Osteoblast (primary cell): ENCODE results near the gene IL17B. TPM values are rescaled to one million over a fixed set of nuclear protein-coding genes. Genes with fewer than 3 reads are reported as not detected.
A peak's percentile ranks its signal among the peaks of the same experiment; 100 is the strongest.

Experiments used
- DNase-seq: peaks from one replicate; pipeline ENCODE4 v3.0.0; 2011; ENCODE audit warnings: low spot score, mixed read lengths; ENCODE audit not compliant: insufficient read length; ENCODE audit errors: missing footprints
- H2AFZ ChIP-seq: 2 replicates; pipeline ENCODE4 v1.6.0; 2011; ENCODE audit warnings: mild to moderate bottlenecking, low read length
- H3K27ac ChIP-seq: 2 replicates; pipeline ENCODE4 v1.5.1; 2011; ENCODE audit warnings: mild to moderate bottlenecking, low read depth, low read length, moderate library complexity
- H3K27me3 ChIP-seq: 2 replicates; pipeline ENCODE4 v1.6.0; 2012; ENCODE audit warnings: mild to moderate bottlenecking, control low read depth, inconsistent platforms, low read length, moderate library complexity; ENCODE audit not compliant: insufficient read depth
- H3K36me3 ChIP-seq: 2 replicates; pipeline ENCODE4 v1.5.1; 2011; ENCODE audit warnings: mild to moderate bottlenecking, low read length, control low read depth, moderate library complexity; ENCODE audit not compliant: insufficient read depth
- H3K4me1 ChIP-seq: 2 replicates; pipeline ENCODE4 v1.5.1; 2011; ENCODE audit warnings: mild to moderate bottlenecking, low read length, control low read depth, moderate library complexity; ENCODE audit not compliant: insufficient read depth
- H3K4me2 ChIP-seq: 2 replicates; pipeline ENCODE4 v1.6.0; 2011; ENCODE audit warnings: mild to moderate bottlenecking, low read length; ENCODE audit not compliant: insufficient read depth
- H3K4me3 ChIP-seq: fragments of 200-600 bp; sonication (generic); 3 replicates; pipeline ENCODE4 v1.5.1; 2012; ENCODE audit warnings: mild to moderate bottlenecking, low read length, inconsistent platforms; ENCODE audit not compliant: insufficient read depth
- H3K79me2 ChIP-seq: 2 replicates; pipeline ENCODE4 v1.6.0; 2012; ENCODE audit warnings: mild to moderate bottlenecking, low read length, control low read depth, inconsistent platforms; ENCODE audit not compliant: insufficient read depth
- H3K9me3 ChIP-seq: 2 replicates; pipeline ENCODE4 v1.5.1; 2011; ENCODE audit warnings: low read depth, low read length, control low read depth
- H4K20me1 ChIP-seq: 2 replicates; pipeline ENCODE4 v1.6.0; 2012; ENCODE audit warnings: mild to moderate bottlenecking, low read length, control low read depth; ENCODE audit not compliant: insufficient read depth
- CTCF ChIP-seq: IDR thresholded peaks from 2 replicates; pipeline ENCODE4 v1.5.1; 2011; ENCODE audit warnings: mild to moderate bottlenecking, low read depth, low read length, moderate library complexity; ENCODE audit errors: extremely low read depth
- total RNA-seq: library from RNA; depleted of rRNA; stranded (reverse); fragments of >200 nt; gene quantifications from 2 replicates; pipeline ENCODE4 v1.2.3, GENCODE V29; 2012

IL17B gene
- total RNA-seq, 1 donor, result not detected

- DNase-seq, result peak; percentile 91
- Histone ChIP-seq H3K27ac (peak overlapping the region; percentile 99), H2AFZ (peak overlapping the region; percentile 26), H3K36me3 (peaks cover 10% of the 10 kb centered on the region), H3K4me2 (peak overlapping the region; percentile 87), H3K79me2 (peaks cover 29% of the 10 kb centered on the region), H4K20me1 (peaks cover 20% of the 10 kb centered on the region), H3K4me3 (peak overlapping the region; percentile 27), H3K9me3 (no peaks in the 10 kb centered on the region), H3K4me1 (peaks cover 45% of the 10 kb centered on the region), H3K27me3 (no peaks in the 10 kb centered on the region)
- no peak for TF ChIP-seq CTCF
These were observed 25.0 kb upstream of the IL17B start for GRCh38 chr5:149403923-149404745.

DNA sequence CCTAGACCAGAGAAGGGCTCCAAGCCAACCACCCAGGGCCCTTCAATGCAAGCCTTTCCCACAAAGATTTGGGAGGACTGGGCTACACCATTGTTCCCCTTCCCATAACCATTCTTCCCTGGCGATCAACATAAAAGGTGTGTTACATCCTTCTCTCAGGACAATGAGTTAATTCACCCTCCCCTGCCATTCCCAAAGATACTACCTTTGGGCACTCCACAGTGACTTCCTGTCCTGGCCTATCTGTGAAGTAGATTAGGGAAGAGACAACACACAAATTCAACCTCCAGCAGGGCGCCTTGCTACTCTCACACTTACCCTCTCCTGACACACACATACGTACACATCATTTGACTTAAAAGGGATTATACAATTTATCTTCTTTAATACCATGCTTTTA, 23.2 kb upstream of the IL17B start:
- DNase-seq, result no peak
- no peak overlapping the region for H2AFZ ChIP-seq
- H3K4me2 ChIP-seq, result no peak overlapping the region
- peaks cover 46% of the 10 kb centered on the region for H3K4me1 ChIP-seq
- TF ChIP-seq CTCF, result no peak
- H3K36me3 ChIP-seq, result no peaks in the 10 kb centered on the region
- H3K27ac ChIP-seq, result no peak overlapping the region
- no peak overlapping the region for H3K4me3 ChIP-seq
- no peaks in the 10 kb centered on the region for H3K27me3 ChIP-seq
- peaks cover 11% of the 10 kb centered on the region for H3K79me2 ChIP-seq
- no peaks in the 10 kb centered on the region for H3K9me3 ChIP-seq
- H4K20me1 ChIP-seq, result peaks cover 3% of the 10 kb centered on the region

- no peak for TF ChIP-seq CTCF
- H3K27ac ChIP-seq, result no peak overlapping the region
- H3K4me1 ChIP-seq, result peaks cover 48% of the 10 kb centered on the region
- H3K36me3 ChIP-seq, result no peaks in the 10 kb centered on the region
- H2AFZ ChIP-seq, result no peak overlapping the region
- no peak for DNase-seq
- no peaks in the 10 kb centered on the region for H3K9me3 ChIP-seq
- H3K79me2 ChIP-seq, result no peaks in the 10 kb centered on the region
- H3K27me3 ChIP-seq, result no peaks in the 10 kb centered on the region
- no peak overlapping the region for H3K4me2 ChIP-seq
- no peaks in the 10 kb centered on the region for H4K20me1 ChIP-seq
- no peak overlapping the region for H3K4me3 ChIP-seq
These were observed 22.0 kb upstream of the IL17B start for GRCh38 chr5:149401051-149401450.

- Histone ChIP-seq H3K27ac (no peak overlapping the region), H3K4me1 (peaks cover 40% of the 10 kb centered on the region), H3K4me3 (no peak overlapping the region), H2AFZ (no peak overlapping the region), H3K4me2 (no peak overlapping the region), H3K27me3 (no peaks in the 10 kb centered on the region), H3K36me3 (no peaks in the 10 kb centered on the region), H3K9me3 (no peaks in the 10 kb centered on the region), H3K79me2 (no peaks in the 10 kb centered on the region), H4K20me1 (no peaks in the 10 kb centered on the region)
- DNase-seq, result no peak
- TF ChIP-seq CTCF, result no peak
These were observed 21.2 kb upstream of the IL17B start for GRCh38 chr5:149400304-149400703.
